ENCODE results near the gene SLC19A2. TPM values are rescaled to one million over a fixed set of nuclear protein-coding genes. Genes with fewer than 3 reads are reported as not detected.
"Not testable (repeated sequence)": the region's sequence is repeated elsewhere in the genome, so short reads cannot be mapped to it uniquely, and the experiment has no call there.

Gene SLC19A2
- total RNA-seq = 10 to 100 TPM; 34.7 to 71.8 (median 64.2) TPM

- DNase-seq (ENCODE audit: low spot score in 2 of 2) = peak; percentile 99 to 100
- H3K9me3 ChIP-seq = no peaks in the 10 kb centered on the region
- no peaks in the 10 kb centered on the region for H3K27me3 ChIP-seq
- peak within 1 kb of the TSS; percentile 99 for H3K27ac ChIP-seq
- H3K4me3 ChIP-seq = peak within 1 kb of the TSS; percentile 87 to 94 (median 92)
- H3K36me3 ChIP-seq = no peaks in the 10 kb centered on the region
- peaks cover 0 to 15% of the 10 kb centered on the region in 2 donors for H3K4me1 ChIP-seq
- intact Hi-C loops (cut with DNase I; ENCODE audit: low total_unique reads) = no loop called here
- TF ChIP-seq CTCF (IDR thresholded peaks at IDR 0.05) (peak; percentile 21 to 51 (median 40)), POLR2A (IDR thresholded peaks at IDR 0.05) (peak; percentile 93), POLR2AphosphoS5 (IDR thresholded peaks at IDR 0.05) (peak; percentile 89 to 95 (median 93))
Observed at GRCh38 chr1:169485431-169486280, at the start of gene SLC19A2. SLC19A2 (minus strand) TSS chr1:169485944; CDS start chr1:169485766, 178 bp downstream.

- intact Hi-C loops (cut with DNase I; ENCODE audit: low total_unique reads) = no loop called here
- Histone ChIP-seq H3K36me3 (no peaks in the 10 kb centered on the region), H3K27me3 (no peaks in the 10 kb centered on the region), H3K9me3 (no peaks in the 10 kb centered on the region), H3K4me3 (no peak overlapping the region), H3K27ac (no peak overlapping the region), H3K4me1 (peaks cover 0 to 4% of the 10 kb centered on the region in 2 donors)
- no peak for DNase-seq (ENCODE audit: low spot score in 2 of 2)
- TF ChIP-seq POLR2A (IDR thresholded peaks at IDR 0.05) (no peak), CTCF (IDR thresholded peaks at IDR 0.05) (no peak), POLR2AphosphoS5 (IDR thresholded peaks at IDR 0.05) (no peak)
Observed at GRCh38 chr1:169534653-169535052, 48.9 kb upstream of the SLC19A2 start.

- DNase-seq (ENCODE audit: low spot score in 2 of 2) = not testable (repeated sequence)
Observed at GRCh38 chr1:169533528-169534190, 47.9 kb upstream of the SLC19A2 start.

GRCh38 chr1:169530448-169530847 is 44.7 kb upstream of the SLC19A2 start:
- Histone ChIP-seq H3K27me3 (no peaks in the 10 kb centered on the region), H3K9me3 (no peaks in the 10 kb centered on the region), H3K4me1 (peaks cover 0 to 7% of the 10 kb centered on the region in 2 donors), H3K27ac (no peak overlapping the region), H3K36me3 (no peaks in the 10 kb centered on the region), H3K4me3 (no peak overlapping the region)
- intact Hi-C loops (cut with DNase I; ENCODE audit: low total_unique reads) = no loop called here
- TF ChIP-seq CTCF (IDR thresholded peaks at IDR 0.05) (no peak), POLR2A (IDR thresholded peaks at IDR 0.05) (no peak), POLR2AphosphoS5 (IDR thresholded peaks at IDR 0.05) (no peak)
- DNase-seq (ENCODE audit: low spot score in 2 of 2) = no peak

More at GRCh38 chr1:169533528-169534190, 47.9 kb upstream of the SLC19A2 start:
- H3K4me3 ChIP-seq; H3K9me3 ChIP-seq; H3K4me1 ChIP-seq; H3K27me3 ChIP-seq; intact Hi-C loops (cut with DNase I; ENCODE audit: low total_unique reads); H3K36me3 ChIP-seq; H3K27ac ChIP-seq: not testable (repeated sequence)

- H3K27me3 ChIP-seq = no peaks in the 10 kb centered on the region
- peak in 1 of 2 donors; percentile 88 for DNase-seq (ENCODE audit: low spot score in 2 of 2)
- H3K4me1 ChIP-seq = peaks cover 0 to 7% of the 10 kb centered on the region in 2 donors
- TF ChIP-seq POLR2AphosphoS5 (IDR thresholded peaks at IDR 0.05) (peak in 1 of 3 donors; percentile 81), CTCF (IDR thresholded peaks at IDR 0.05) (no peak), POLR2A (IDR thresholded peaks at IDR 0.05) (no peak)
- peak overlapping the region; percentile 85 to 93 for H3K27ac ChIP-seq
- H3K36me3 ChIP-seq = no peaks in the 10 kb centered on the region
- intact Hi-C loops (cut with DNase I; ENCODE audit: low total_unique reads) = no loop called here
- no peaks in the 10 kb centered on the region for H3K9me3 ChIP-seq
- peak overlapping the region in 2 of 3 donors; percentile 28 to 36 for H3K4me3 ChIP-seq
Observed at GRCh38 chr1:169529068-169529642, 43.4 kb upstream of the SLC19A2 start.
